Astrocyte (in vitro differentiated cells and primary cell): Measurements from ENCODE around the gene GPHN.

Experiments used
- CTCF ChIP-seq: IDR thresholded peaks from 2 replicates; pipeline ENCODE4 v1.5.1; 2011; ENCODE audit warnings: low read depth, mild to moderate bottlenecking, inconsistent platforms, low read length, moderate library complexity; ENCODE audit not compliant: insufficient read depth
- EZH2 ChIP-seq: IDR thresholded peaks from 2 replicates; pipeline ENCODE4 v1.6.1; 2012; ENCODE audit warnings: mild to moderate bottlenecking, low read length, inconsistent platforms; ENCODE audit not compliant: insufficient read depth

GRCh38 chr14:66853311-66853710 lies 345.4 kb downstream of the GPHN start:
- TF ChIP-seq CTCF (no peak), EZH2 (no peak)
